ENCODE data around the gene STX1B.
"Not testable (repeated sequence)": the region's sequence is repeated elsewhere in the genome, so short reads cannot be mapped to it uniquely, and the experiment has no call there.

DNA sequence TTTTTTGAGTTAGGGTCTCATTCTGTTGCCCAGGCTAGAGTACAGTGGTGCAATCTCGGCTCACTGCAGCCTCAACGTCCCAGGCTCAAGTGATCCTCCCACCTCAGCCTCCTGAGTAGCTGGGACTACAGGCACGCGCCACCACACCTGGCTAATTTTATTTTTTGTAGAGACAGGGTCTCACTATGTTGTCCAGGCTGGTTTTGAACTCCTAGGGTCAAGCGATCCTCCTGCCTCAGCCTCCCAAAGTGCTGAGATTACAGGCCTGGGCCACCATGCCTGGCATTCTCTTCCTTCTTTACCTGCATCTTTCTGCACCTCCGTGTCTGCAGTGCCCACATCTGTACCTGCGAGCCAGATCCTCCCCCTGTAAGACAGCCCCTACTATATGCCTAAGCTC lies 1.4 kb upstream of the STX1B start:
- not testable (repeated sequence) for TF ChIP-seq EZH2 (IDR thresholded peaks at IDR 0.05); FOXP2 (optimal IDR thresholded peaks at IDR 0.05; ENCODE audit: control extremely low read depth, extremely low read length, insufficient read depth)
